AG08395 (cell line): ENCODE data around the gene ZFP62.
A peak's percentile ranks its signal among the peaks of the same experiment; 100 is the strongest.
"Not testable (repeated sequence)": the region's sequence is repeated elsewhere in the genome, so short reads cannot be mapped to it uniquely, and the experiment has no call there.

Experiments
- DNase-seq: peaks from one replicate; pipeline ENCODE4 v3.0.0; 2012; ENCODE audit warnings: mixed read lengths, low spot score

ZFP62 gene

DNA sequence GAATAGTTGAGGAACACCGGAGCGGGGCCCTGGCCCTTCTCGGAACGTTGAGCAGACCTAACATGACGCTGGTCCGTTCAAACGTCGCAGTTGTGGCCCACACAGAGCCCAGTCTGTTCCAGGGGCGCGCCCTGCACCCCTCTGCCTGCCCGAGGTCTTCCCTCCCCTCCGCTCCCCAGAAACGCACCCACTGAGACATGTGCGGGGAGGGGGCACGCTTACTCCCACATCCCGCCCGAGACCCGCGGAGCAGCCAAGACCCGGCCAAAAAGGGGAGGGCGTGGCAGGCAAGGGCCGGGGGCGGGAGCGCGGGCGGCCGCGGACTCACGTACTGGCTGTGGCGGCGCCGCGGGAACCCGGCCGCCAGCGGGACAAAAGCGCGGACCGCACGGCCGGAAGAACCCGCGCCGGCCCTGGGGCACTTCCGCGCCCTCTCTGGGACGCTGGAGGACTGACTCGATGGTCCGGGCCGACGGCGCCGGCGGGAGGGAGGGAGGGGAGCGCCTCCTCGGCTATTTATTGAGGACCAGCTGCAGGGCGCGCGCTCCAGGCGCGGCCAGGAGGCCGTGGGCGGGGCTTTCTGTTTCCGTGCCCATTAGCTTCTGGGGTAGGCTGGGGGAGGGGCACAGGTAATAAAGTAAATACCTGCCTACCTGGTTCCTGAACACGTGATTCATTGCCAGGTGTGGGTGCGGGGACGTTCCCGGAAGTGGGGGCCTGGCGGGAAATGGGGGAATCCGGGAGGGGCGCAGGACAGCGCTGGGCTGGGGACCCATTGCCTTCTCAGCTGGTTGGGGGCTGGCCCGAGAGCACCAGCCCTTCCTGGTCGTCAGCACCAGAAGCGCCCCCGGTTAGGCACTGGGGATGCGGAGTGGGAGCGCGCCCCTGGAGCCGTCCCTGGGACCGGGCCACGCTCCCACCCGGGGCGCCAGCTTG is at the start of gene ZFP62:
TSS of gene ZFP62 (minus strand) at position 390 of the 936 bp plus-strand sequence. CDS start at position 333, 57 bp downstream.
- peak; percentile 92 for DNase-seq

DNA sequence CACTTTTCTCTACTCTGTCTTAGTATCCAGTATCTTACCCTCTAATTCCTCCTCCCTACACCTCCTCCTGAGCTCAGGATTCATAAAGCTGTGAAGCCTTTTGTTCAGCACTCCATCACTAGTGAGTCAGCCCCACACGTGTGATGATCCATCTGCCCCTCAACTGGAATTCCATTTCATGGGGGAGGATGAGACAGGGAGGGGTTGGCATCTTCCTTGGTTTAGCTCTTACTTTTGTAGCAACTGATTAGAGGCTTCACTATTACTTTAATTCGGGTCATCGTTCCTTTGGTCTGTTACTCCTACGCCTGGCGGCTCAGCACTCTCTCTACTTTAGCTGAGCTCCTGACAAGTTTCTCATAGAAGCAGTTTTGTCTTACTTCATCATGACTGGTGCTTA is 49.7 kb upstream of the ZFP62 start:
- DNase-seq = no peak

DNA sequence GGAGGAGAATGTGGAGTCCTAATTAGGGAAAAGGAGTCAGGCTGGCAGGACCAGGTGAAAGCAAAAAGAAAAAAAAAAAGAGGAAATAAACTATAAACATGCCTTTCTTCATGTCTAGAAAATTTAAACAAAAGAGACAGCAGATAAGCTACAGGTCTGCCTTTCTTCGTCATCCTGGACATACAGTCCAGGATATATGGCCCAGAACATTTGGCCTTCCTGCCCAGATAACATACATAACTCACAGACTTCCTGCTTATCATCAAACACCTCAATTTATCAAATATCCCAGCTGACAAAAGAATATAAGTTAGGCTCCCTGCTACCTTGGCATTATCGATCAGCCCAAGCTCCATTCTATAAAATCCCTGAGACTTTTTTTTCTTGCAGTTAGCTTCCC is 49.1 kb upstream of the ZFP62 start:
- no peak for DNase-seq

DNA sequence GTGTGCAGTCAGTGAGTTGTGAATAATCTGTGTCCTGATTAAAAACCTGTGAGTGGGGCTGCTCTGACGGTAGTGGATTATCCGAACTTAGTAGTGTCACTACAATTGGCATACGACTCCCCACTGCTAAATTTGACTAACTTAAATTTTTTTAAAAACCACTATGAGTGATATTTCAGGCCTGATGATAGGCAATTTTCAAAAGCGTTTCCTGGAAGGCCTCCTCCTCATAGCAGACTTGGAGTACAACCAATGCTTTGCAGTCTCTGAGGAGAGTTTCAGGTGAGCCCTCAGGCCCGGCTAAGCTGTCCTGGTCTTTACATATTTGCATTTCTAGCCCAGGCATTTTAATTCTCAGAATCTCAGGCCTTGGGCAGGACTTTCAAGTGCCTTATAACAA is 48.7 kb upstream of the ZFP62 start:
- DNase-seq = no peak

DNA sequence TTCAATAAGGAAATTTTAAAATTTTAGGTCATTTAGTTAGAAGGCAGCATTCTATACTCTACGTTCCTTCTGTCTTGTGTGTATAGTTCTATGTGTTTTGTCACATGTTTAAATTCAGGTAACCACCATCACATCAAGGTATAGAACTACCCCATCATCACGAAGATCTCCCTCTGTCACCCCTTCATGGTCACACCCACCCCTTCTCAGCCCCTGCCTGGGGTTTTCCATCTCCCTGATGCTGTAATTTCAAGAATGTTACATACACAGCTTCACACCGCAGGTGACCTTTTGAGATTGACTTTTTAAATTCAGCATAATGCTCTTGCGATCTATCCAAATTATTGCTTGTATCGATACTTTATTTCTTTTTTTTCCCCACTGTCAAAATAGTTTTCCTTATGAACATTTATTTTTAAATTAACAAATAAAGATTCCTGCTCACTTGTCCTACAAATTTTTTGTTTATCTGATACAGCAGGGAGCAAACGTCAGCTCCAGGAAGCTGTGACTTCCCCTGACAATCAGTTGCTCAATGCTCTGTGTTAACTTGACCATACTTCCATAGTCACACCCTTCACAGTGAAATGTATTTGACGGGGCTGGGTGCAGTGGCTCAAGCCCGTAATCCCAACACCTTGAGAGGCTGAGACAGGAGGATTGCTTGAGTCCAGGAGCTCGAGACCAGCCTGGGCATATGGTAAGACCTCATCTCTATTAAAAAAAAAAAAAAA is 48.1 kb upstream of the ZFP62 start:
- DNase-seq = no peak

DNA sequence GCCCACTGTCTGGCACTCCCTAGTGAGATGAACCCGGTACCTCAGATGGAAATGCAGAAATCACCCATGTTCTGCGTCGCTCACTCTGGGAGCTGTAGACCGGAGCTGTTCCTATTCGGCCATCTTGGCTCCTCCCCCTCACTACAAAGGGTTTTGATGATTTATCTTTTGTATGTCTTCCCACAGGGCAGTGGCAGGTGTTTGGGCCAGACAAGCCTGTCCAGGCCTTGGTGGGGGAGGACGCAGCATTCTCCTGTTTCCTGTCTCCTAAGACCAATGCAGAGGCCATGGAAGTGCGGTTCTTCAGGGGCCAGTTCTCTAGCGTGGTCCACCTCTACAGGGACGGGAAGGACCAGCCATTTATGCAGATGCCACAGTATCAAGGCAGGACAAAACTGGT is 47.3 kb upstream of the ZFP62 start:
- DNase-seq = no peak

DNA sequence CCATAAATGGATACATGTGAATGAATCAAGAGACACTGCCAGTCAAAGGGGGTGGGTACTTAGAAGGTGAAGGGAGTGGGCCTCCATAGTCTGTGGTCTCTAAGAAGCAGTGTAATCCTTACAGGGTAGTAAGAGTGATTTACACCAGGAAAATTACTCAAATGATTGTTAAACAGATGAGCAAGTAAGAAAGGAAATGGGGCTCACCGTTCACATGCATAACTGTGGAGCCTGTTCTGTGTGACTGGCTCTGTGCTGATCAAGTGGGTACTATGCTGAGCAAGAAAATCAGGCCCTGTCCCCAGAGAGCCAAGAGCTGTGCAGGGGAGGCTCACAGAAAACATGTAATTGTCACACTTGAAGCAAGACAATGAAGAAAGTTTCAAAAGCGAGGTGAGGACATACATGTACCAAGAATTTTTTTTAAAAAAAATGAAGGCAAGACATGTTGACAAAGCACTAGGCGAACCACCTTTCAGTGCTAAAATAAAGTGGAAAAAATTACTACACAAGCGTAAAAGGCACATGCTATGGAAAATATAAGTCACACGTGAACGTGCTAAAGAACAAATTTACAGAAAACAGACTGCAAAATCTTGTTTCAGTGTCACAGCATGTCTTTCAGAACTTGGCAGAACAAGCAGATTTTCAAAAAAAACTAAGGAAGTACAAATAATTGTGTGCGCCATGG is 40.4 kb upstream of the ZFP62 start:
- no peak for DNase-seq

DNA sequence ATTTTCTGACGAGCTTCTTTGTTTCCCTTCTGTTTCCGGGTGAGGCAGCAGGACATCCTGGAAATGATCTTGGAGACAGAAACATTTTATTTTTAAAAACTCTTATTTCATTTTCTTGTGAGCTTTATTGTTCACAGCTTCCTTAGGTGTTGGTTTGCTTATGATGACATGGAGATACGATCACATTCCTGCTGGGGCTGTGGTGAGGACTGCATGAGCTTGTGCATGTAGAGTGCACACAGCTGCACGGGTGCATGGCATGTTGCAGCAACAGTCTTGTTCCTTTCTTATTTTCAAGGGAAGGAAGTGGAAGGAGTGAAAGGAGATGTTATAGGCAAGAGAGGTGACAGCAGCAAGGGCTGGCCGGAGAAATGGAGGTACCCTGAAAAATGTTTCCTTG is 39.1 kb upstream of the ZFP62 start:
- DNase-seq = no peak

DNA sequence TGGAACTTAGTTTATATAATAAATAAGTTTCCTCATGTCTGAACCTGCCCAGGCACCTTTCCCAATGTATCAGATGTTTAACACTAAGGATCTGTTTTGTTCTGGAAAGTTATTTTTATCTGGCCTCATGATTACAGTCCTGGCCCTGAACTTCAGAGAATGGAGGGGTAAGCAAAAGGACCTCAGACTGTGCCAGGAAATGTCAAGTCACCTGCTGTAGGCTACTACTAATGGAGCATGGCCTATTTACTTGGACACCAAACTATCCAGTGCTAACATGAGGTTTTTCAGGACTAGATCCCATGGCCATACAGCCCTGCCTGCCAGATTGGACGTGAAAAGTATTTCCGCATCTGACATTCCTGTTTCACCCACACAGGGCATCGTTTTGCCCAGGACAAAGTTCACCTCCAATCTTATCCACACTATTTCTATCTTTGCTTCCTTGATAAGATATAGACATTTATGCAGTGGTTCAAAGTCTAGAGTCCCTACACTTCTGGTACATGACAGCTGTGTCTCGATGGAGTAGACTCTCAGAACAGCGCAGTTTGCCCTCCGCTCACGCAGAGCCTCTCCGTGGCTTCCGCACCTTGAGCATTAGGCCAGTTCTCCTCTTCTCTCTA is 37.7 kb upstream of the ZFP62 start, which contains the start of gene BTNL8:
TSS of gene BTNL8 (plus strand) at position 539 of the 626 bp plus-strand sequence. CDS start 152 bp downstream, outside the sequence.
- DNase-seq = no peak

DNA sequence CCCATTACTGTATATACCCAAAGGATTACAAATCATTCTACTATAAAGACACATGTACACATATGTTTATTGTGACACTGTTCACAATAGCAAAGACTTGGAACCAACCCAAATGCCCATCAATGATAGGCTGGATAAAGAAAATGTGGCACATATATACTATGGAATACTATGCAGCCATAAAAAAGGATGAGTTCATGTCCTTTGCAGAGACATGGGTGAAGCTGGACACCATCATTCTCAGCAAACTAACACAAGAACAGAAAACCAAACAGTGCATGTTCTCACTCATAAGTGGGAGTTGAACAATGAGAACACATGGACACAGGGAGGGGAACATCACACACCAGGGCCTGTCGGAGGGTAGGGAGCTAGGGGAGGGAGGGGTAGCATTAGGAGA is 34.3 kb upstream of the ZFP62 start:
- not testable (repeated sequence) for DNase-seq

DNA sequence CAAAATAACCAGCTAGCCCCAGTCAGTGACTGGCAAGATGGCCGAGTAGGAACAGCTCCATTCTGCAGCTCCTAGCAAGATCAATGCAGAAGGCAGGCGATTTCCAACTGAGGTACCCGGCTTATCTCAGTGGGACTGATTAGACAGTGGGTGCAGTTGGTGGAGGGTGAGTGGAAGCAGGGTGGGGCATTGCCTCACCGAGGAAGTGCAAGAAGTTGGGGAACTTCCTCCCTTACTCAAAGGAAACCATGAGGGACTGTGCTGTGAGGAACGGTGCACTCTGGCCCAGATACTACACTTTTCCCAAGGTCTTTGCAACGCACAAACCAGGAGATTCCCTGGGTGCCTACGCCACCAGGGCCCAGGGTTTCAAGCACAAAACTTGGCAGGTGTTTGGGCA is 28.3 kb upstream of the ZFP62 start:
- no peak for DNase-seq

DNA sequence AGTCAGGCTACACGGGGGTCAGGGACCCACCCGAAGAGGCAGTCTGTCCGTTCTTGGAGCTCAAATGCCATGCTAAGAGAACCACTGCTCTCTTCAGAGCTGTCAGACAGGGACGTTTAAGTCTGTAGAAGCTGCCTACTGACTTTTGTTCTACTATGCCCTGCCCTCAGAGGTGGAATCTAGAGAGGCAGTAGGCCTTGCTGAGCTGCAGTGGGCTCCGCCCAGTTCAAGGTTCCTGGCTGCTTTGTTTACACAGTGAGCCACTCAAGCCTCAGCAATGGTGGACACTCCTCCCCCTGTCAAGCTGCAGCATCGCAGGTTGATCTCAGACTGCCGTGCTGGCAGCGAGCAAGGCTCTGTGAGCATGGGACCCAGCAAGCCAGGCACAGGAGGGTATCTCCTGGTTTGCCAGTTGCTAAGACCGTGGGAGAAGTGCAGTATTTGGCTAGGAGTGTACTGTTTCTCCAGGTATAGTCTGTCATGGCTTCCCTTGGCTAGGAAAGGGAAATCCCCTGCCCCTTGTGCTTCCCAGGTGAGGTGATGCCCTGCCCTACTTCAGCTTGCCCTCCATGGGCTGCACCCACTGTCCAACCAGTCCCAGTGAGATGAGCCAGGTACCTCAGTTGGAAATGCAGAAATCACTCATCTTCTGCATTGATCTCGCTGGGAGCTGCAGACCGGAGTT is 24.9 kb upstream of the ZFP62 start:
- not testable (repeated sequence) for DNase-seq

DNA sequence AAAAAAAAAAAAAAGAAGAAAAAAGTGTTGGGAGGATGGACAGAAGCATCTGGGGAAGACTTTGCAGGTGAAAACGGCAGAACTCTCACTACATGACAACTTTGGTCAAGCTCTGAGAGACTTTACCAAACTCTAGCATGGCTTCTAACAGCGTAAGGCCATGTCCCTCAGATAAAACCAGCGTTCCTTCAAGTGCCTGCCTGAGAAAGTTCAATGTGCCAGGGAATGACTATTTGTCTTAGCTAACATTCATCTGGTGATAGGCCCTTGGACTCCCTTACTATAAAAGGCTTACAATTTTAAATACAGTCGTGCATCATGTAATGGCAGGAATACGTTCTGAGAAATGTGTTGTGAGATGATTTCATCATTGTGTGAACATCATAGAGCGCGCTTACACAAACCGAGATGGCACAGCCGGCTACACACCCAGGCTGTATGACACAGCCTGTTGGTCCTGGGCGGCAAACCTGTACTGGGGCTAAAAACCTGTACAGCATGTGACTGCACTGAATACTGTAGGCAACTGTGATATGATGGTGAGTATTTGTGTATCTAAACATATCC is 14.9 kb upstream of the ZFP62 start:
- no peak for DNase-seq

DNA sequence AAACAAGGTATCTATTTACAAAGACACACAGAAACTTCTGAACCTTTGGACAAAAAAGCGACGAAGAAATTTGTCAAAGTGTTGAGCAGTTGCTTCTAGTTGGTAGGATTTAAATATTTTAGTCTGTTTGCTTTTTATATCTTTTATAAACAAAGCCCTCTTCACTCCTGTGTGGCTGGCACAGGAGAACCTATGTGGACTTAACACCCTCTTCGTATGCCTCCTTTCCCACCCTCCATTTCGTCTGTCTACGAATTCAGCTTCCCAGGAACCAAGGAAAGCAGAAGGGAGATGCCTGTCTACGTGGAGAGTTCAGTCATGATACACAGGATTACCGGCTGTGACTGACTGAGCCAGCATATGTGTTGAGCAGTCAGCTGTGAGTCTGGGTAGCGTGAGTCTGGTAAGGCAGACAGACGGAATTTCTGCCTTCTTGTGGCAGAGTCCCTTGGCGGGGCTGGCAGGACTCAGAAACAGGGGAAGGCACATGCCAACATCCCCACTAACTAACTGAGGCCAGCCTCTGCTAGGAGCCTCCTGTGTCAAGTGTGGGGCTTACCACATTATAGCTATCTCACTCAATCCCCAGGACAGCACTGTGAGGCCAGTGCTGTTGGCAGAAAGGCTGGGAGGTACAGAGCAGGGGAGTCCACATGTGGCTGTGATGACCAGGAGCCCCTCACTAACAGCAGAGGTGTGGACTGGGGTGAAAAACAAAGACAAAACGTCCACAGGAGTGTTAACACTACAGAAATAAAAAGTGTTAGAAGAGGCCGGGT is 13.9 kb upstream of the ZFP62 start:
- DNase-seq = no peak

DNA sequence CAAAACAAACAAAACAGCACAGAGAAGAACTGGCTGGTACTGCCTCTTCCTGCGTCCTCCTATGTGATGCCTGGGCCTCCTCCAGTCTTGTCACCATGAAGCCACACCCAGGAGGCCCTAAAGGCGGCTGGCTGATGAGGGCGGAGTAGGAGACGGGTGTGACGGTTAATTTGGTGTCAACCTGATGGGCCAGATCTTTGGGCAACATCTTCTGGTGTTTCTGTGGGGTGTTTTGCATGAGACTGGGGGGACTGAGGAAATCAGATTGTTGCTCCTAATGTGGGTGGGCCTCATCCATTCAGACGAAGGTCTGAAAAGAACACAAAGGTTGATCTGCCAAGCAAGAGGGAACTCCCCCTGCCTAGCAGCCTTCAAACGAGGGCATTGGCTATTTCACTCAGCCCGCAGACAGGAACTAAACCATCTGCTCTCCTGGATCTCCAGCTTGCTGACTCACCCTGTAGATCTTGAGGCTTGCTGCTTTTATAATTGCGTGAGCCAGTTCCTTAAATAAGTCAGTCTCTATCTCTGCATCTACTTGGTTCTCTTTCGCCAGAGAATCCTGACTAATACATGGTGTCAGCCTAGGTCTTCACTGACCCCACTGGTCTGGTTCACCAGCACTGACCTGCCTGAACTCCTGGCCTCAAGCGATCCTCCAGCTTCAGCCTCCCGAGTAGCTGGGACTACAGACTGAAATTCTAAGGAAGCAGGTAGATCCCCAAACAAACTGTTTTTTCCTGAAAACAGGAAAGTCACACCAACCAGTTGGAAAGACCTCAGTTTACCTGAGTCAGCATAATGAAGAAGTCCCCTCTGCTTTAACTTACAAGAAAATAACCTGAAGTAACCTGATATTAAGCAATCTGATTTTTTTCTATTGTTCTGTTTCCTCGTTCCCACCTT is 12.8 kb upstream of the ZFP62 start:
- no peak for DNase-seq

DNA sequence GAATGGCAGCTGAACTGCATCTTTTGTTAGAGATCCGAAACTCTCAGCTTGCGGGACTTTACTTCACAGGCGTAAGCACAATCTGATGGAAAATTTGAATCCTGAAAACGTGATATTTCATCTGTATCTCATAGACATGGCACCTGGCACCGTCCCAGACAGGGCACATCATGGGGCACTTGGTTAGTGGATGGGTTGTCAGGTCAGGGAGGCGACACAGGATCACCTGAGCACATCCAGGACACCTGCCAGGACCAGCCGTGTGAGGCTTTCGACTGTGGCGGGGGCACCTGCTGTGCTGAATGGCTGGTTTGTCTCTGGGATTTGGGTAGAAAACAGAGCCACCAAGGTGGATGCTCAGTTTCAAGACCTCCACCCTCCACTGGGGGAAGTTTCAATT is 11.3 kb upstream of the ZFP62 start:
- no peak for DNase-seq

DNA sequence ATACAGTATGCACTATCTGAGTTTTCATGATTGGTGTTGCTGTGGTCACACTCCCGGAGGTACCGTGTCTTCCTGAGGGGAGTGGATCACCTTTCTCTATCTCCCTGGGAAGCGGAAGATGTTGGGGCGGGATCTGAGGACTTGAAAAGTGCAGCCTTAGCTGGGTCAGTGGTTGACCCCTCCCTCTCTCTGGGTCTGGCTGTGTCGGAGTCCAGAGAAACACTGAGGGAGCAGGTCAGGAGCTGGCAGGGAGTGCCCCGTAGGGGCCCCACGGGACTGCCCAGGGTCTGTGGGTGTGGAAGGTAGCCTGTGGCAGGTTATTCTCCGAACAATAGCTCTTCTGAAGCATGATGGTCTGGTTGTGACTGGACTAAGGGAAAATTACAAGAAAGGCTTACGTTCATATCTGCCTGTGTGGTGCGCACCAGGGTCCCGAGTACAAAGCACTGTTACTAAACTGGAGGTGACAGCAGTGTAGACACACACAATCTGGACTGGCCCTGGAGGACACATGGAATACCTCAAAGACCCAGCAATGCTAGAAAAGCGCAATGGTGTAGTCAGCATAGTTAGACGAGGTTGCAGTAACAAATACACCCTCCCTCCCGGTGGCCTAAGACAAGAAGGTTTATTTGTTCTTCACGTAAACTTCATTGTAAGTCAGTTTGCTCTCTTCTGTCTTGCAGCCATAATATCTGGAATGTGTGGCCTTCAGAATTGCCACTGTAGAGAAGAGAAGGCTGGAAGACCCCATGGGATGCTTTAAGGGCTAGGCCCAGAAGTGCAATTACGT is 9.4 kb upstream of the ZFP62 start:
- no peak for DNase-seq

DNA sequence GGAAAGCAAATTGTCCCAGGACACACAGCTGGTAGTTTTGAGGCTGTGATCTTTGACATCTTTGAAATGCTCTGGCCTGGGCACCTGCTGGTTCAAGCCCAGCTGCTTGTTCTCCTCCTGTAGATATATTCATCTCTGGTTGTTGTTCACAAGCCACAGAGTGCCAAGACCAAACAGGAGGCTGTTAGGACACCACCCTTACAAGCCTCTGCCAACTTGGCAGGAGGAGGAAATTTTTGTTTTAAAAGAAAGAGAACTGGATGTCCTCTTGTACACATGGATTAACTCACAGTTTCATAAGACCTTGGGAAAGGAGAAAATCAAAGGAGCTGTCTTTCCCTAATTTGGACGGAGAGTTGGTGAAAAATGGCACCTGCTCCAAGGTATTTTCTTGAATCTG is 8.5 kb upstream of the ZFP62 start:
- no peak for DNase-seq
